Measurements from ENCODE around the gene MOK. TPM values are rescaled to one million over a fixed set of nuclear protein-coding genes. Genes with fewer than 3 reads are reported as not detected.

Gene MOK
- total RNA-seq, 1 donor from 2014 or later = 38.7 TPM

GRCh38 chr14:102187044-102187443 is 117.9 kb downstream of the MOK start:
- TF ChIP-seq CTCF (IDR thresholded peaks at IDR 0.05; ENCODE audit: unreplicated experiment) = no peak
- H3K4me1 Mint-ChIP-seq (ENCODE audit: low read depth) = peaks cover 41% of the 10 kb centered on the region
- no peaks in the 10 kb centered on the region for H3K36me3 Mint-ChIP-seq (ENCODE audit: insufficient read depth)
- no peak for DNase-seq (ENCODE audit: low spot score, unreplicated experiment)
- H3K9me3 Mint-ChIP-seq (ENCODE audit: low read depth) = no peaks in the 10 kb centered on the region
- H3K4me3 Mint-ChIP-seq (ENCODE audit: low read depth) = no peak overlapping the region
- peak overlapping the region; percentile 69 for H3K27ac Mint-ChIP-seq
- H3K27me3 Mint-ChIP-seq = no peaks in the 10 kb centered on the region

- H3K4me1 Mint-ChIP-seq (ENCODE audit: low read depth) = peaks cover 31% of the 10 kb centered on the region
- H3K36me3 Mint-ChIP-seq (ENCODE audit: insufficient read depth) = no peaks in the 10 kb centered on the region
- no peak for TF ChIP-seq CTCF (IDR thresholded peaks at IDR 0.05; ENCODE audit: unreplicated experiment)
Observed at GRCh38 chr14:102185360-102185759, 119.6 kb downstream of the MOK start.

GRCh38 chr14:102184316-102185035 is 120.5 kb downstream of the MOK start:
- H3K4me3 Mint-ChIP-seq (ENCODE audit: low read depth) = no peak overlapping the region
- TF ChIP-seq CTCF (IDR thresholded peaks at IDR 0.05; ENCODE audit: unreplicated experiment) = no peak
- no peaks in the 10 kb centered on the region for H3K36me3 Mint-ChIP-seq (ENCODE audit: insufficient read depth)
- no peak for DNase-seq (ENCODE audit: low spot score, unreplicated experiment)
- no peaks in the 10 kb centered on the region for H3K27me3 Mint-ChIP-seq
- no peaks in the 10 kb centered on the region for H3K9me3 Mint-ChIP-seq (ENCODE audit: low read depth)
- H3K4me1 Mint-ChIP-seq (ENCODE audit: low read depth) = peaks cover 27% of the 10 kb centered on the region
- peak overlapping the region; percentile 58 for H3K27ac Mint-ChIP-seq

More at GRCh38 chr14:102185360-102185759, 119.6 kb downstream of the MOK start:
- no peak for DNase-seq (ENCODE audit: low spot score, unreplicated experiment)
- Mint-ChIP-seq H3K9me3 (ENCODE audit: low read depth) (no peaks in the 10 kb centered on the region), H3K27ac (peak overlapping the region; percentile 75), H3K27me3 (no peaks in the 10 kb centered on the region), H3K4me3 (ENCODE audit: low read depth) (no peak overlapping the region)

GRCh38 chr14:102183886-102184285 is 121.1 kb downstream of the MOK start:
- H3K27me3 Mint-ChIP-seq = no peaks in the 10 kb centered on the region
- no peak for TF ChIP-seq CTCF (IDR thresholded peaks at IDR 0.05; ENCODE audit: unreplicated experiment)
- no peak overlapping the region for H3K4me3 Mint-ChIP-seq (ENCODE audit: low read depth)
- H3K9me3 Mint-ChIP-seq (ENCODE audit: low read depth) = no peaks in the 10 kb centered on the region
- H3K4me1 Mint-ChIP-seq (ENCODE audit: low read depth) = peaks cover 27% of the 10 kb centered on the region
- H3K27ac Mint-ChIP-seq = no peak overlapping the region
- no peak for DNase-seq (ENCODE audit: low spot score, unreplicated experiment)
- no peaks in the 10 kb centered on the region for H3K36me3 Mint-ChIP-seq (ENCODE audit: insufficient read depth)

- Mint-ChIP-seq H3K36me3 (ENCODE audit: insufficient read depth) (no peaks in the 10 kb centered on the region), H3K4me3 (ENCODE audit: low read depth) (no peak overlapping the region), H3K27ac (no peak overlapping the region), H3K4me1 (ENCODE audit: low read depth) (peaks cover 27% of the 10 kb centered on the region), H3K27me3 (no peaks in the 10 kb centered on the region), H3K9me3 (ENCODE audit: low read depth) (no peaks in the 10 kb centered on the region)
- DNase-seq (ENCODE audit: low spot score, unreplicated experiment) = no peak
- no peak for TF ChIP-seq CTCF (IDR thresholded peaks at IDR 0.05; ENCODE audit: unreplicated experiment)
Observed at GRCh38 chr14:102182936-102183619, 121.9 kb downstream of the MOK start.

Data from progenitor cell of endocrine pancreas (in vitro differentiated cells).